SU-DHL-6 (cell line): ENCODE results near the gene MS4A6E.

Experiments
- H2AFZ ChIP-seq: fragments of 200-600 bp; sonication (generic); 2 replicates; pipeline ENCODE4 v1.6.1; 2014; ENCODE audit warnings: low read depth, mild to moderate bottlenecking, moderate library complexity, mixed read lengths, antibody characterized with exemption, low read length; ENCODE audit not compliant: severe bottlenecking
- H3F3A ChIP-seq: fragments of 200-600 bp; shearing (Covaris generic); 2 replicates; pipeline ENCODE4 v1.6.0; 2016; ENCODE audit warnings: antibody characterized with exemption, mild to moderate bottlenecking; ENCODE audit not compliant: insufficient read depth
- H3K27ac ChIP-seq: fragments of 200-600 bp; sonication (generic); 2 replicates; pipeline ENCODE4 v1.5.1; 2016; ENCODE audit warnings: low read depth, mild to moderate bottlenecking, low read length, moderate library complexity, mixed read lengths
- H3K27me3 ChIP-seq: fragments of 200-600 bp; sonication (generic), shearing (Covaris generic); 2 replicates; pipeline ENCODE4 v1.6.0; 2014; ENCODE audit warnings: mild to moderate bottlenecking, low read length
- H3K36me3 ChIP-seq: fragments of 200-600 bp; sonication (generic); 2 replicates; pipeline ENCODE4 v1.6.1; 2014; ENCODE audit warnings: mild to moderate bottlenecking, low read length, mixed read lengths
- H3K4me2 ChIP-seq: fragments of 300-600, 200-600 bp; shearing (Covaris generic), sonication (generic); 2 replicates; pipeline ENCODE4 v1.6.0; 2014; ENCODE audit warnings: low read length, low read depth, mild to moderate bottlenecking; ENCODE audit not compliant: poor library complexity, severe bottlenecking
- H3K4me3 ChIP-seq: fragments of 200-600 bp; sonication (generic); 2 replicates; pipeline ENCODE4 v1.5.1; 2014; ENCODE audit warnings: antibody characterized with exemption, low read length, mild to moderate bottlenecking, mixed read lengths; ENCODE audit not compliant: insufficient read depth, poor library complexity, severe bottlenecking
- H3K79me2 ChIP-seq: fragments of 200-600 bp; sonication (generic); 2 replicates; pipeline ENCODE4 v1.6.1; 2014; ENCODE audit warnings: mild to moderate bottlenecking, low read length, moderate library complexity; ENCODE audit not compliant: insufficient read depth
- H3K9ac ChIP-seq: fragments of 200-600 bp; sonication (generic); 2 replicates; pipeline ENCODE4 v1.7.0; 2014; ENCODE audit warnings: mild to moderate bottlenecking, low read length
- H3K9me2 ChIP-seq: fragments of 200-600 bp; sonication (generic); replicated peaks from 2 replicates; pipeline ENCODE4 v1.6.1; 2014; ENCODE audit warnings: low read length; ENCODE audit not compliant: insufficient read depth
- H3K9me3 ChIP-seq: fragments of 200-600 bp; sonication (generic); 2 replicates; pipeline ENCODE4 v1.6.1; 2014; ENCODE audit warnings: low read length, mixed read lengths; ENCODE audit not compliant: insufficient read depth
- H4K20me1 ChIP-seq: fragments of 200-600 bp; sonication (generic); 2 replicates; pipeline ENCODE4 v1.6.1; 2014; ENCODE audit warnings: low read depth, mild to moderate bottlenecking, antibody characterized with exemption, low read length, moderate library complexity, mixed read lengths
- EZH2phosphoT487 ChIP-seq: fragments of 200-600 bp; sonication (generic), shearing (Covaris generic); conservative IDR thresholded peaks from 2 replicates; pipeline ENCODE4 v1.6.1; 2018; ENCODE audit warnings: mild to moderate bottlenecking, antibody characterized with exemption, low read length, moderate library complexity, mixed read lengths
- TF ChIP-seq, protein P1 (sequence below): fragments of 200-600 bp; sonication (generic); IDR thresholded peaks from one replicate; pipeline ENCODE4 v1.5.1; 2017; ENCODE audit warnings: antibody characterized with exemption, mild to moderate bottlenecking, low read length, moderate library complexity; ENCODE audit not compliant: insufficient read depth, poor library complexity, severe bottlenecking

MS4A6E gene

GRCh38 chr11:60367896-60368295 is 40.8 kb downstream of the MS4A6E start:
- Histone ChIP-seq H4K20me1 (no peaks in the 10 kb centered on the region), H3K79me2 (peaks cover 8% of the 10 kb centered on the region), H2AFZ (no peak overlapping the region), H3K9me3 (no peaks in the 10 kb centered on the region), H3K4me3 (no peak overlapping the region), H3K4me2 (no peak overlapping the region), H3K27ac (peak overlapping the region; percentile 85), H3K27me3 (no peaks in the 10 kb centered on the region), H3K9me2 (no peaks in the 10 kb centered on the region), H3K36me3 (peaks cover 2% of the 10 kb centered on the region; the same call in 1 of the 2 replicates), H3F3A (peaks cover 20% of the 10 kb centered on the region), H3K9ac (no peak overlapping the region)
- TF ChIP-seq EZH2phosphoT487: no peak
- TF ChIP-seq, protein P1, sequence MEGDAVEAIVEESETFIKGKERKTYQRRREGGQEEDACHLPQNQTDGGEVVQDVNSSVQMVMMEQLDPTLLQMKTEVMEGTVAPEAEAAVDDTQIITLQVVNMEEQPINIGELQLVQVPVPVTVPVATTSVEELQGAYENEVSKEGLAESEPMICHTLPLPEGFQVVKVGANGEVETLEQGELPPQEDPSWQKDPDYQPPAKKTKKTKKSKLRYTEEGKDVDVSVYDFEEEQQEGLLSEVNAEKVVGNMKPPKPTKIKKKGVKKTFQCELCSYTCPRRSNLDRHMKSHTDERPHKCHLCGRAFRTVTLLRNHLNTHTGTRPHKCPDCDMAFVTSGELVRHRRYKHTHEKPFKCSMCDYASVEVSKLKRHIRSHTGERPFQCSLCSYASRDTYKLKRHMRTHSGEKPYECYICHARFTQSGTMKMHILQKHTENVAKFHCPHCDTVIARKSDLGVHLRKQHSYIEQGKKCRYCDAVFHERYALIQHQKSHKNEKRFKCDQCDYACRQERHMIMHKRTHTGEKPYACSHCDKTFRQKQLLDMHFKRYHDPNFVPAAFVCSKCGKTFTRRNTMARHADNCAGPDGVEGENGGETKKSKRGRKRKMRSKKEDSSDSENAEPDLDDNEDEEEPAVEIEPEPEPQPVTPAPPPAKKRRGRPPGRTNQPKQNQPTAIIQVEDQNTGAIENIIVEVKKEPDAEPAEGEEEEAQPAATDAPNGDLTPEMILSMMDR: no peak

DNA sequence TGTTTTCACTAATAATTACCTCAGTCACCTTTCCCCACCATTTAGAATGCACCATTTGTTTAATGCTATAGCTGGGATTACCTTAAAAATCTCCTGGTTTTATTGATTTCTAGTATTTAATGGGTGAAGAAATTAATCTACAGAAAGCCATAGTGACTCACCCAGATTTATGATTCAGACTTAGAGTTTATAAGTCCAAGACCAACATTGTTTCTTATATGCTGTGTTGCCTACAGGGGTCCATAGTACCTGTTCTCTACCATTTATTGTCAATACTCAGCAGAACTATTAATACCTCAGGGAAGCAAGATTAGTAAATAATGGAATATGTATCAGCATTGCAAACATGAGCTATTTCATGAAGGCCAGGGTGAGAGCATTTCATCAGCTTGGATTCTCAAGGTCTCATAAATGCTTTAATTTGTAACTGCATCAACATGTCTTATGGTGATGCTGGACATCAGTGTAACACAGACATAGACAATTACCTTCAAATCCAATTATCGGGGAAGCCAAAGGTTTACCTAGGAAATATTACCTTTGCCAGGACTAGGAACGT is 43.3 kb downstream of the MS4A6E start:
- Histone ChIP-seq H3K36me3 (peaks cover 2% of the 10 kb centered on the region; the same call in 1 of the 2 replicates), H3K79me2 (no peaks in the 10 kb centered on the region), H3K9ac (no peak overlapping the region), H3K4me3 (no peak overlapping the region), H3K9me2 (no peaks in the 10 kb centered on the region), H3F3A (peaks cover 13% of the 10 kb centered on the region; the same call in 1 of the 2 replicates), H3K27me3 (no peaks in the 10 kb centered on the region), H4K20me1 (no peaks in the 10 kb centered on the region), H3K27ac (no peak overlapping the region), H2AFZ (no peak overlapping the region), H3K4me2 (no peak overlapping the region), H3K9me3 (no peaks in the 10 kb centered on the region)
- TF ChIP-seq, protein P1: no peak
- TF ChIP-seq EZH2phosphoT487: no peak

DNA sequence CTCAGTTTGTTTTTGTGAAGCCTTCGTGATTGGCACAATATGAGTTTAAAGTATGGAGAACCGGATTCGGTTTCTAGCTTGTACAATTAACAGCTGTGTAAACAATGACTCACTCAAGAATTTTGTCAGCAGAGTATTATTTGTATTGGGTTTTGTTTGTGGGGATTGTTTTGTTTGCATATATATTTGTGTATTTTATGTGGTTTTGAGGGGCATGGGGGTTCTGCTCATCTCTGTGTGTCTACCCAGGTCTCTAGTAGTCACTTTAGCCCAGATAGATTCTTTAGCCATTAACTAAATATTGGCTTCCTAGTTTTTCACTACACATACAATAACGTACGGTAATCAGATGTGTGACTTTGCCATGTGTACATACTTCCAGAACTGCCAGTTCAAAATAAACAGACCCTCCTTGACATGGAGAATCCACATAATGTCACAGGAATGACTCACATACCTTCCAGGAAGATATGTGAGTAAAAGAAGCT is 43.8 kb downstream of the MS4A6E start:
- Histone ChIP-seq H3K79me2 (no peaks in the 10 kb centered on the region), H3K9ac (no peak overlapping the region), H2AFZ (no peak overlapping the region), H3K4me2 (no peak overlapping the region), H3K9me3 (no peaks in the 10 kb centered on the region), H3K27me3 (no peaks in the 10 kb centered on the region), H4K20me1 (no peaks in the 10 kb centered on the region), H3K27ac (no peak overlapping the region), H3K9me2 (no peaks in the 10 kb centered on the region), H3F3A (peaks cover 10% of the 10 kb centered on the region; the same call in 1 of the 2 replicates), H3K4me3 (no peak overlapping the region), H3K36me3 (peaks cover 2% of the 10 kb centered on the region; the same call in 1 of the 2 replicates)
- no peak for TF ChIP-seq EZH2phosphoT487
- TF ChIP-seq, protein P1: no peak
